OCI-LY3 (cell line): ENCODE measurements around the gene KRTAP4-3.
"Not testable (repeated sequence)": the region's sequence is repeated elsewhere in the genome, so short reads cannot be mapped to it uniquely, and the experiment has no call there.

ENCODE experiments used
- H2AFZ ChIP-seq: fragments of 200-600, 300-600 bp; shearing (Covaris generic); 2 replicates; pipeline ENCODE4 v1.6.0; 2014; ENCODE audit warnings: antibody characterized with exemption, low read depth, low read length
- H3K27ac ChIP-seq: fragments of 200-600, 300-600 bp; sonication (generic); 2 replicates; pipeline ENCODE4 v1.5.1; 2014; ENCODE audit warnings: mild to moderate bottlenecking, low read length, moderate library complexity, mixed read lengths
- H3K27me3 ChIP-seq: fragments of 200-600, 300-600 bp; sonication (generic); 2 replicates; pipeline ENCODE4 v1.6.1; 2014; ENCODE audit warnings: low read depth, low read length, mixed read lengths
- H3K36me3 ChIP-seq: fragments of 200-600, 300-600 bp; sonication (generic); replicated peaks from 2 replicates; pipeline ENCODE3; 2014; ENCODE audit warnings: low read depth, low read length, mixed read lengths
- H3K4me1 ChIP-seq: fragments of 300-600, 200-600 bp; sonication (generic); 2 replicates; pipeline ENCODE4 v1.6.1; 2014; ENCODE audit warnings: low read length, mixed read lengths
- H3K4me2 ChIP-seq: fragments of 200-600, 300-600 bp; sonication (generic); 2 replicates; pipeline ENCODE4 v1.6.1; 2014; ENCODE audit warnings: low read length, mixed read lengths
- H3K4me3 ChIP-seq: fragments of 300-600, 200-600 bp; sonication (generic); 2 replicates; pipeline ENCODE4 v1.5.1; 2014; ENCODE audit warnings: antibody characterized with exemption, mild to moderate bottlenecking, low read length, moderate library complexity
- H3K79me2 ChIP-seq: fragments of 300-600, 200-600 bp; shearing (Covaris generic); 2 replicates; pipeline ENCODE4 v1.6.1; 2014; ENCODE audit warnings: mild to moderate bottlenecking, low read length, mixed read lengths
- H3K9ac ChIP-seq: fragments of 300-600, 200-600 bp; shearing (Covaris generic); 2 replicates; pipeline ENCODE4 v1.6.0; 2014; ENCODE audit warnings: mild to moderate bottlenecking, low read length, moderate library complexity
- H3K9me3 ChIP-seq: fragments of 200-600, 300-600 bp; shearing (Covaris generic); 2 replicates; pipeline ENCODE4 v1.6.1; 2014; ENCODE audit warnings: low read length, mixed read lengths; ENCODE audit not compliant: insufficient read depth
- H4K20me1 ChIP-seq: fragments of 200-600, 300-600 bp; sonication (generic); 2 replicates; pipeline ENCODE4 v1.6.1; 2016; ENCODE audit warnings: low read length, mixed read lengths; ENCODE audit not compliant: insufficient read depth
- EZH2phosphoT487 ChIP-seq: fragments of 200-600 bp; shearing (Covaris generic); IDR thresholded peaks from 2 replicates; pipeline ENCODE4 v1.6.1; 2018; ENCODE audit warnings: antibody characterized with exemption, mixed run types, low read depth
- TF ChIP-seq, protein P1 (sequence below): fragments of 200-600, 300-600 bp; sonication (generic); IDR thresholded peaks from 2 replicates; pipeline ENCODE4 v1.5.1; 2014; ENCODE audit warnings: antibody characterized with exemption, low read length, low read depth

The KRTAP4-3 gene

DNA sequence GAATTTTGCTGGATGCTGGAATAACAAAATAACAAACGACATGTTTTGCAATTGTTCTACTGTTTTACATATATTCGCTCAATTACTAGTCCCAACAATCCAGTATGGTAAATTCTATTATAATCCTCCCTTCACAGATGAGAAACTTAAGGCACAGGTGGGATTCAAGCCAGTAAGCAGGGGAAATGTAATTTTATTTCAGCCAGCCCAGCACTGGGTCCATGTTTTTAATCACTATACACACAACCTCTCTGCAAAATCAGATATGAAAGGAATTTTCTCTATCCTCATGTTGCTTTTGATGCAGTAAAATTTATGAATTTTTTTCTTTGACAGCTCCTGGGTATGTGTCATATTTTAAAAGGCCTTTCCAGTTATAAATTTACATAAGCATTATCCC, 22.8 kb downstream of the KRTAP4-3 start:
- no peaks in the 10 kb centered on the region for H3K27me3 ChIP-seq
- no peak overlapping the region for H3K4me2 ChIP-seq
- no peaks in the 10 kb centered on the region for H4K20me1 ChIP-seq
- no peaks in the 10 kb centered on the region for H3K36me3 ChIP-seq
- H3K27ac ChIP-seq = no peak overlapping the region
- no peaks in the 10 kb centered on the region for H3K79me2 ChIP-seq
- no peaks in the 10 kb centered on the region for H3K4me1 ChIP-seq
- H2AFZ ChIP-seq = no peak overlapping the region
- H3K4me3 ChIP-seq = no peak overlapping the region
- TF ChIP-seq, protein P1, sequence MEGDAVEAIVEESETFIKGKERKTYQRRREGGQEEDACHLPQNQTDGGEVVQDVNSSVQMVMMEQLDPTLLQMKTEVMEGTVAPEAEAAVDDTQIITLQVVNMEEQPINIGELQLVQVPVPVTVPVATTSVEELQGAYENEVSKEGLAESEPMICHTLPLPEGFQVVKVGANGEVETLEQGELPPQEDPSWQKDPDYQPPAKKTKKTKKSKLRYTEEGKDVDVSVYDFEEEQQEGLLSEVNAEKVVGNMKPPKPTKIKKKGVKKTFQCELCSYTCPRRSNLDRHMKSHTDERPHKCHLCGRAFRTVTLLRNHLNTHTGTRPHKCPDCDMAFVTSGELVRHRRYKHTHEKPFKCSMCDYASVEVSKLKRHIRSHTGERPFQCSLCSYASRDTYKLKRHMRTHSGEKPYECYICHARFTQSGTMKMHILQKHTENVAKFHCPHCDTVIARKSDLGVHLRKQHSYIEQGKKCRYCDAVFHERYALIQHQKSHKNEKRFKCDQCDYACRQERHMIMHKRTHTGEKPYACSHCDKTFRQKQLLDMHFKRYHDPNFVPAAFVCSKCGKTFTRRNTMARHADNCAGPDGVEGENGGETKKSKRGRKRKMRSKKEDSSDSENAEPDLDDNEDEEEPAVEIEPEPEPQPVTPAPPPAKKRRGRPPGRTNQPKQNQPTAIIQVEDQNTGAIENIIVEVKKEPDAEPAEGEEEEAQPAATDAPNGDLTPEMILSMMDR = no peak
- no peak overlapping the region for H3K9ac ChIP-seq
- no peaks in the 10 kb centered on the region for H3K9me3 ChIP-seq

DNA sequence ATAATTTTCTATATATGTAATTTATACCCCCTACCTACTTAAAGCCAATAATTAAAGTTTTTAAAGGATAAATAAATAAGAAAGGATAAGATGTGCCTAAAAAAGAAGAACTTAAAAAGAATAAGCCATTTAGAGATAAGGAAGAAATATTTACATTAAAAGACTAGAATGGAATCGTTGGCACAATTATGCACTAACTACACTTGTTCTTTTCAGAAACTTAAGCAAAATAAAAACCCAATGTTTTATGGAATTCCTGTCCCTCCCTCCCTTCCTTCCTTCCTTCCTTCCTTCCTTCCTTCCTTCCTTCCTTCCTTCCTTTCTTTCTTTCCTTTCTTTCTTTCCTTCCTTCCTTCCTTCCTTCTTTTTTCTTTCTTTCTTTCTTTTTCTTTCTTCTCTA, 23.2 kb downstream of the KRTAP4-3 start:
- H3K79me2 ChIP-seq = no peaks in the 10 kb centered on the region
- no peaks in the 10 kb centered on the region for H3K36me3 ChIP-seq
- no peaks in the 10 kb centered on the region for H3K27me3 ChIP-seq
- H3K9ac ChIP-seq = no peak overlapping the region
- no peaks in the 10 kb centered on the region for H3K4me1 ChIP-seq
- TF ChIP-seq EZH2phosphoT487 = no peak
- TF ChIP-seq, protein P1 = no peak
- no peak overlapping the region for H3K4me3 ChIP-seq
- H3K4me2 ChIP-seq = no peak overlapping the region
- H3K9me3 ChIP-seq = no peaks in the 10 kb centered on the region
- H4K20me1 ChIP-seq = no peaks in the 10 kb centered on the region
- H3K27ac ChIP-seq = no peak overlapping the region
- no peak overlapping the region for H2AFZ ChIP-seq

DNA sequence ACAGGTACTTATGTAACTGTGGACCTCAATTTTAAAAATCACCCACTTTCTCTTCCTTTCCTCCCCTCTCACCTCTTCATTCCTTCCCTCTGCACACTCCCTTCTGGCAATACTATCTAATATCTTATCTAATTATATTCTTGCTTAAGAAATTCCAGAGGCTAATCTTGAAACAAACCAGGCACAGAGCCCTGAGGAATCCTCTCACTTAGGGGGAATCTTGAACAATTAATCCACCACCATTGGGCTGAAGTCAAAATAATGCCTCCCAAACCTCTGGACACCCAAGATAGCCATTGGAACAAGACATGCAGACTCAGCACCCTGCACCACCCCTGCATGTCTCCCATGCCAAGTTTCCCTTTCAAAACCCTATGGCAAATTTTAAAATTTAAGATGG, 26.7 kb downstream of the KRTAP4-3 start:
- Histone ChIP-seq H4K20me1 (no peaks in the 10 kb centered on the region), H3K79me2 (no peaks in the 10 kb centered on the region), H3K27ac (no peak overlapping the region), H3K9ac (no peak overlapping the region), H3K27me3 (no peaks in the 10 kb centered on the region), H3K4me2 (no peak overlapping the region), H3K4me1 (no peaks in the 10 kb centered on the region), H2AFZ (no peak overlapping the region), H3K36me3 (no peaks in the 10 kb centered on the region), H3K4me3 (no peak overlapping the region), H3K9me3 (no peaks in the 10 kb centered on the region)
- no peak for TF ChIP-seq EZH2phosphoT487
- TF ChIP-seq, protein P1 = no peak

DNA sequence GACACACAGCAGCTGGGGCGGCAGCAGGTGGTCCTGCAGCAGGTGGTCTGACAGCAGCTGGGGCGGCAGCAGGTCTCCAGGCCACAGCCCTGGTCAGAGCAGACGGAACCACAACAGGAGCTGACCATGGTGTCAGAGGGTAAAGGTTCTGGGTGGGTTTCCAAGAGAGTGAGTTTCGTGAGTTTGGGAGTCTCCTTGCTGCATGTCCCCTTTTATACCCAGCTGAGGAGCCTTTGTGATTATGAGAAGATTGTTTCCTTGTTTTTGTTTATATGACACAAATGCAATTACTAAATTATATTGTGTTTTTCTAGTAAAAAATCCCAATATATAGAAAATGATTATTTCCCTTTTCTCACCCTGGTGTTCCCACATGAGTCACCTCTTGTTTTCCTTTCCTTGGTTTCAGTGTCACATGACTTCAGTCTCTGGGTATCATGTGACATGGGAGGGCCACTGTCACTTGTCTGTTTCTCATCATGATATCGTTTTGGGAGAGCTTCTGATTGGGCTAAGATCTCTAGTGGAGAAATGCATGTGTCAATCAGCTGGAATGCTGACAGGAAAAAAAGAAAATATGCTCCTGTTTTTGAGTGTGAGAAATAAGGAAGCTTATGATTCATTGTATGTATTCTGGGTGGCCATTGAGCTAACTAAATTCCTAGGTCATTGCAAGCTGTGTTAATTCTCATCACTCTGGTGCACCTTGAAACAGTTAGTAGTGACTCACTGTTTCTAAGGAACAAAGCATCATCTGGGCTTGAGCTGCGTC, 27.5 kb downstream of the KRTAP4-3 start, which contains the start of gene KRTAP4-6:
TSS of gene KRTAP4-6 (minus strand) at position 185 of the 772 bp plus-strand sequence. CDS start at position 128, 57 bp downstream.
- H3K4me3 ChIP-seq = no peak within 1 kb of the TSS
- TF ChIP-seq, protein P1 = no peak
- TF ChIP-seq EZH2phosphoT487 = no peak
- no peak within 1 kb of the TSS for H3K4me2 ChIP-seq
- H3K36me3 ChIP-seq = no peaks in the 10 kb centered on the region
- H3K27me3 ChIP-seq = no peaks in the 10 kb centered on the region
- no peaks in the 10 kb centered on the region for H3K4me1 ChIP-seq
- H3K27ac ChIP-seq = no peak within 1 kb of the TSS
- no peaks in the 10 kb centered on the region for H4K20me1 ChIP-seq
- H3K9ac ChIP-seq = no peak within 1 kb of the TSS
- no peaks in the 10 kb centered on the region for H3K9me3 ChIP-seq
- H3K79me2 ChIP-seq = no peaks in the 10 kb centered on the region
- H2AFZ ChIP-seq = no peak within 1 kb of the TSS

DNA sequence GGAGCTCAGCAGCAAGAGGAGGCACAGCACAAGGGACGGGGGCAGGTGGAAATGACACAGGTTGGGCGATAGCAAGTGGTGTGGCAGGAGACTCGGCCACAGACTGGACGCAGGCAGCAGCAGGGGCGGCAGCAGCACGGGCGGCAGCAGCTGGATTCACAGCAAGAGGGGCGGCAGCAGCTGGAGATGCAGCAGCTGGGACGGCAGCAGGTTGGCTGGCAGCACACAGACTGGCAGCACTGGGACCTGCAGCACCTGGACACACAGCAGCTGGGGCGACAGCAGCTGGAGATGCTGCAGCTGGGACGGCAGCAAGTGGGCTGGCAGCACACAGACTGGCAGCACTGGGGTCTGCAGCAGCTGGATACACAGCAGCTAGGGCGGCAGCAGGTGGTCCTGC, 28.2 kb downstream of the KRTAP4-3 start:
- H3K4me3 ChIP-seq, H3K27ac ChIP-seq, H3K9ac ChIP-seq, H3K9me3 ChIP-seq, H3K79me2 ChIP-seq, H3K36me3 ChIP-seq, H4K20me1 ChIP-seq, H3K4me2 ChIP-seq, H3K4me1 ChIP-seq, H2AFZ ChIP-seq, H3K27me3 ChIP-seq: not testable (repeated sequence)
